H1 (cell line): ENCODE data around the gene LCMT1. TPM values are rescaled to one million over a fixed set of nuclear protein-coding genes. Genes with fewer than 3 reads are reported as not detected.

Source experiments
- ASH2L ChIP-seq: fragments of 200-600, 300-600 bp; sonication (generic); IDR thresholded peaks from one replicate; pipeline ENCODE4 v1.7.1; 2017; ENCODE audit warnings: low read length
- BACH1 ChIP-seq: IDR thresholded peaks from 2 replicates; pipeline ENCODE4 v1.6.1; 2012; ENCODE audit warnings: low read length, improper control_type of control experiment
- BCL11A ChIP-seq, 2 experiments: IDR thresholded peaks; one replicate each; pipeline ENCODE4 v1.6.1; 2011; ENCODE audit warnings: low read depth in 2 of 2, low read length in 2 of 2, mild to moderate bottlenecking in 2 of 2
- CHD1 ChIP-seq: IDR thresholded peaks from 2 replicates; pipeline ENCODE4 v1.6.1; 2012; ENCODE audit warnings: low read depth, low read length, improper control_type of control experiment
- CHD2 ChIP-seq: IDR thresholded peaks from 2 replicates; pipeline ENCODE4 v1.6.1; 2012; ENCODE audit warnings: low read length, improper control_type of control experiment
- CTCF ChIP-seq, 3 experiments: IDR thresholded peaks; 1 replicate in 2 of 3; 2 replicates in 1 of 3; pipeline versions ENCODE4 v1.5.1 to v1.6.1; 2011; ENCODE audit warnings: low read length in 3 of 3, mild to moderate bottlenecking in 3 of 3, inconsistent platforms in 2 of 3, low read depth in 1 of 3, moderate library complexity in 1 of 3; ENCODE audit not compliant: insufficient read depth in 1 of 3; ENCODE audit errors: control extremely low read depth in 1 of 3
- E2F6 ChIP-seq: IDR thresholded peaks from 2 replicates; pipeline ENCODE4 v1.6.1; 2012; ENCODE audit warnings: inconsistent platforms
- FOSL1 ChIP-seq: IDR thresholded peaks from 2 replicates; pipeline ENCODE4 v1.6.1; 2011; ENCODE audit warnings: mild to moderate bottlenecking, low read depth, low read length, moderate library complexity; ENCODE audit not compliant: insufficient read depth
- JUND ChIP-seq: IDR thresholded peaks from 2 replicates; pipeline ENCODE4 v1.6.1; 2011; ENCODE audit warnings: mild to moderate bottlenecking, improper control_type of control experiment, low read length
- NANOG ChIP-seq: IDR thresholded peaks from 2 replicates; pipeline ENCODE4 v1.6.1; 2011; ENCODE audit warnings: low read length, low read depth, mild to moderate bottlenecking, inconsistent platforms; ENCODE audit not compliant: insufficient read depth, poor library complexity, severe bottlenecking
- PHF8 ChIP-seq: fragments of 200-600 bp; sonication (generic); conservative IDR thresholded peaks from 2 replicates; pipeline ENCODE4 v1.7.1; 2012; ENCODE audit warnings: low read depth, mild to moderate bottlenecking, inconsistent platforms, low read length, moderate library complexity
- RAD21 ChIP-seq, 2 experiments: IDR thresholded peaks in 1 of 2; conservative IDR thresholded peaks in 1 of 2; 2 replicates each; pipeline ENCODE4 v1.6.1; 2011; ENCODE audit warnings: low read depth in 2 of 2, low read length in 2 of 2, improper control_type of control experiment in 1 of 2, inconsistent platforms in 1 of 2, mild to moderate bottlenecking in 1 of 2, moderate library complexity in 1 of 2
- RNF2 ChIP-seq: fragments of 200-900, 300-1000 bp; sonication (generic); IDR thresholded peaks from 2 replicates; pipeline ENCODE4 v1.7.1; 2016; ENCODE audit warnings: borderline replicate concordance, low read depth, mild to moderate bottlenecking, antibody characterized with exemption, low read length; ENCODE audit not compliant: poor library complexity, severe bottlenecking; ENCODE audit errors: missing control alignments
- SIRT6 ChIP-seq: IDR thresholded peaks from one replicate; pipeline ENCODE4 v1.7.1; 2012; ENCODE audit warnings: low read length, inconsistent platforms
- SP1 ChIP-seq: IDR thresholded peaks from 2 replicates; pipeline ENCODE4 v1.6.1; 2011; ENCODE audit warnings: low read depth, low read length
- SRF ChIP-seq: IDR thresholded peaks from 2 replicates; pipeline ENCODE4 v1.6.1; 2011; ENCODE audit warnings: mild to moderate bottlenecking, low read depth, low read length, moderate library complexity
- TAF1 ChIP-seq: IDR thresholded peaks from 2 replicates; pipeline ENCODE4 v1.6.1; 2011; ENCODE audit warnings: mild to moderate bottlenecking, low read depth, low read length
- TAF7 ChIP-seq: optimal IDR thresholded peaks from 2 replicates; pipeline ENCODE3; 2011; ENCODE audit warnings: low read depth, mild to moderate bottlenecking, inconsistent platforms, low read length, moderate library complexity, borderline replicate concordance
- TCF12 ChIP-seq: IDR thresholded peaks from 2 replicates; pipeline ENCODE4 v1.6.1; 2011; ENCODE audit warnings: low read depth, mild to moderate bottlenecking, low read length
- polyA plus RNA-seq, 7 experiments: library from polyadenylated mRNA; depleted of rRNA in 3 of 7; stranded (reverse) in 5 of 7; unstranded in 2 of 7; fragments of >200 nt in 5 of 7; fragments of 200-250 nt in 2 of 7; gene quantifications; 1 replicate in 5 of 7; 2 replicates in 1 of 7; 4 replicates in 1 of 7; pipeline versions ENCODE4 v1.2.1 to v1.2.3, GENCODE V29; 2011 to 2013; ENCODE audit warnings: missing spikeins in 2 of 7, mixed read lengths in 2 of 7
- total RNA-seq: library from RNA; stranded (reverse); fragmentation: NEBNext Ultra II Directional; extraction: Animal tissue kit (Norgen Biotek cat#: 25700); gene quantifications from 2 replicates; pipeline ENCODE4 v1.2.1, GENCODE V29; 2021

LCMT1 gene
- total and polyA plus RNA-seq, 2 of the 8 experiments (the other 6 are each of a cell fraction or from before 2014, with no cell fraction given), result 61.0 to 80.8 TPM

- no peak for TF ChIP-seq NANOG
- TF ChIP-seq E2F6, result peak; percentile 27; the same call in 1 of the 2 replicates
- TF ChIP-seq TAF1, result peak; percentile 84
- TF ChIP-seq RNF2, result no peak
- no peak for TF ChIP-seq SIRT6
- TF ChIP-seq TAF7, result peak; percentile 11
- peak; percentile 92; the same call in 1 of the 2 replicates for TF ChIP-seq PHF8
- peak; percentile 95 for TF ChIP-seq CHD2
- no peak for TF ChIP-seq TCF12
- no peak for TF ChIP-seq FOSL1
- peak; percentile 71; the same call in 1 of the 2 replicates for TF ChIP-seq SRF
- TF ChIP-seq SP1, result no peak
- TF ChIP-seq JUND, result no peak
- TF ChIP-seq BCL11A (IDR thresholded peaks at IDR 0.05; ENCODE audit: low read depth in 2 of 2, low read length in 2 of 2), result no peak
- TF ChIP-seq RAD21 (IDR thresholded peaks at IDR 0.05 in 1 of 2, conservative IDR thresholded peaks at IDR 0.05 in 1 of 2; ENCODE audit: low read depth in 2 of 2, low read length in 2 of 2), result peak; percentile 60 to 73
- TF ChIP-seq CTCF (IDR thresholded peaks at IDR 0.05; ENCODE audit: control extremely low read depth in 1 of 3, insufficient read depth in 1 of 3, low read depth in 1 of 3, low read length in 3 of 3), result peak; percentile 39 to 50 (median 43)
- peak; percentile 72 for TF ChIP-seq ASH2L
- TF ChIP-seq BACH1, result no peak
- no peak for TF ChIP-seq CHD1
Measured at GRCh38 chr16:25106567-25107465, 4.7 kb upstream of the LCMT1 start (continued).
